GM18909 (cell line): ENCODE results near the gene CDC42EP1.
"Not testable (repeated sequence)": the region's sequence is repeated elsewhere in the genome, so short reads cannot be mapped to it uniquely, and the experiment has no call there.

ENCODE experiments used
- ATAC-seq: cut with Tn5 transposase; IDR thresholded peaks from one replicate; pipeline ENCODE4 v1.9.1; 2021; ENCODE audit warnings: mild to moderate bottlenecking; ENCODE audit not compliant: unreplicated experiment, poor library complexity

The CDC42EP1 gene, protein sequence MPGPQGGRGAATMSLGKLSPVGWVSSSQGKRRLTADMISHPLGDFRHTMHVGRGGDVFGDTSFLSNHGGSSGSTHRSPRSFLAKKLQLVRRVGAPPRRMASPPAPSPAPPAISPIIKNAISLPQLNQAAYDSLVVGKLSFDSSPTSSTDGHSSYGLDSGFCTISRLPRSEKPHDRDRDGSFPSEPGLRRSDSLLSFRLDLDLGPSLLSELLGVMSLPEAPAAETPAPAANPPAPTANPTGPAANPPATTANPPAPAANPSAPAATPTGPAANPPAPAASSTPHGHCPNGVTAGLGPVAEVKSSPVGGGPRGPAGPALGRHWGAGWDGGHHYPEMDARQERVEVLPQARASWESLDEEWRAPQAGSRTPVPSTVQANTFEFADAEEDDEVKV

DNA sequence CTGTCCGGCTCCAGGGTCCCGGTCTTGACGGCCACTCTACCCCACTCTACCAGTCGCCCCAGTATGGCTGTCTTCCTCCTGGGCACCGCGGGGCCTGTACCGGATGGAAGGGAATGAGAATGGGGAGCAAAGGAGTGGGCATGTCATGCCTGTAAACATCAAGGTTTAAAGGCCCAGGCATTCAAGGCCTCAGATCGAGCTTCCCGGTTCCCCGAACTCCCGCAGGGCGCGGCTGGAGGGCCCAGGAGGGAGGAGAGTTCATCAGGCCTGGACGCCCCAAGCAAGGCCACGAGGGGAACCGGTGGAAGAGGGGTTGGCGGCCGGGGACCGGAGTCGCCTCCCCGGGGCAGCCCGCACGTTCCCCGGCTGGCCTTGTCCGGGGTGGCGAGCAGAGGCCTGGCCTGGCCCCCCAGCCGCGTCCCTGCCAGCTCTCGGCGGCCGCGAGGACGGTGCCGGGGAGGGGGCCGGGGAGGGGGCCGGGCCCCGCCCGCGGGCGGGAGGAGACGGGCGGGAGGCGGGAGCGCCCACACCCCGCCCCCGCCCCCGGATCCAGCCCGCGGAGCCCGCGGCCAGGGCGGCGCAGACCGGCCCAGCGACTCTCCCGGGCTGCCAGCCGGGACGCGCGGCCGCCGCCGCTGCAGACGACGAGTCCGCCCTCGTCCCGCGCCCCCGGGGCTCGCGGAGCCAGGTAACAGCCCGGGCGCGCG, at the start of gene CDC42EP1:
TSS of gene CDC42EP1 (plus strand) at position 580 of the 707 bp plus-strand sequence. CDS start 5,870 bp downstream, outside the sequence.
- no peak for ATAC-seq

DNA sequence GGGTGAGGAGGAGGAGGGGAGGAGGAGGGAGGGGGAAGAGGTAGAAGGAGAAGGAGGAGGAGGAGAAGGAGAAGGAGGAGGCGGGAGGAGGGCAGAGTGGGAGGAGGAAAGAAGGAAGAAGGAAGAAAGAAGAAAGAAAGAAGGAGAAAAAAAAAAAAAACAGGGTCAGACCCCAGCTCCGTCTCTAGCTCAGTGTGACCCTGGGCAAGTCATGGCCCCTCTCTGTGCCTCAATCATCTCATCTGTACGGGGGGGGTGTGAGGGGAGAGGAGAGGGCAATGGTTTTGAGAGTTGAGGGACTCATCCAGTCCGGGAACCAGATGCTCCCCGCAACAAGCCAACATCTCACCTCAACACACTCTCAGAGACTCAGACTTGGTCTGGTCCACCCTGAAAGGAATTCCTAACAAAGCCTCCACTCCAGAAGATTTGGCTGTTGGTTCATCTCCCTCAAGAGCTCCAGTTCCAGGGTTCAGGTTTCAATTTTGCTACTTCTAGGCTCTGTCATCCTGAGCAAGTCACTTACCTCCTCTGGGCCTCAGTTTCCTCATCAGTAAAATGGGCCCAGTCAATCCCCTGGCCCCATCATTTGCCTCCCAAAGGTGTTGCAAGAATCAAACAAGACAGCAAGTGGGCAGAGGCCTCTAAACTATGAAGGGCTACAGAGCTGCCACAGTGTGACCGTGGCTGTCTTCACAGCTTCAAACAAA, 48.7 kb upstream of the CDC42EP1 start:
- no peak for ATAC-seq

DNA sequence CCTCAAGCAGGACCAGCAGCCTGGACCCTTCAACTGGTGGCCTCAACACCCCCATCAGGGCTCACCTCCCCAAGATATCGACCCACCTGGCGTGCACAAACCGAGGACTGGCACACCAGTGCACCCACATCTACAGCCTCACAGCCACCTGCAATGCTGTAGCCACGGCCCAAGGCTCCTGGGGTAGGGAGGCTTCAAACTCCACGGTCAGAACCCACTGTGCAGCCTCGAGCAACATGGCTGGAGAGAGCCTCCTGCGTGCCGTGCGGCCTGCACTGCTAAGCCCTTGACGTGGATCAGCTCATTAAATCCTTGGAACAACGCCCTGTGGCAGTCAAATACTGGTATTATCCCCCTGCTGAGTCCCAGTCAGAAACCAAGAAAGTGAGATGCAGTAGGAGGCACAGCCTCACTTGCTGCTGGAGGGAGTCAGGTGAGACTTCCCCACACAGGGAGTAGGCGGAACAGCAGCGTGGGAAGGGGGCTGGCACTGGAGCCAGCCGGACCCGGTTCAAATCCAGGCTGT, 45.7 kb upstream of the CDC42EP1 start:
- no peak for ATAC-seq

DNA sequence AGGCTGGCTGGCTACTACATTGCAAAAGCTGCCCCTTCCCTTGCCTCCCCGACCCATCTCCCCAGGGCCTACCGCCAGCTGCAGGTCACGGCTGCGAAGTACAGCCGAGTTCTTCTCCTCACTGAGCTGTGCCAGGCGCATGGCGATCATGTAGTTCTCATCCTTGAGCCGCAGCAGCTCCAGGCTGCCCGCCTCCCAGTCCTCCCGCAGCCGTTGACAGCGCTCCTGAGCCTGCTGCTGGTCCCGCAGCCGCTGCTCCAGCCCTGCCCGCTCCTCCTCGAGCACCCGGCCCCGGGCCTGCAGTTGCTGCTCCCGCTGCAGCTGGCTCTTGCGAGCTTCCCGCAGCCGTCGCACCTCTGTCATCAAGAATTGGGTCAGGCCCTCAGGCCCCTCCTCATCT, 44.4 kb upstream of the CDC42EP1 start:
- ATAC-seq, result no peak

DNA sequence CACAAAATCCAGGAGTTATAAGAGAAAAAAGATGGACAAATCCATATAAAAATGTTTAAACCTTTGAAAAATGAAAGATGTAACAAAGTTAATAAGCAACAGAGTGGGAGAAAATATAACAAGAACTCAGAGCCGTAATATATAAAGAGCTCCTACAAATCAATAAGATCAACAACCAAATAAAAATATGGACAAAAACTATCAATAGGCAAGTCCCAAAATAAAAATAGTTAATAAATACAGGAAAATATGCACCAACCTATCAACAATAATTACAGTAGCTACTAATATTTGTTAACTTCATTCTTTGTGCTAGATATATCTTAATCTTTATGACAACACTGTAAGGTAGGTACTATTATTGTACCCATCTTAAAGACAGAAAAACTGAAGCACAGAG, 43.8 kb upstream of the CDC42EP1 start:
- no peak for ATAC-seq

DNA sequence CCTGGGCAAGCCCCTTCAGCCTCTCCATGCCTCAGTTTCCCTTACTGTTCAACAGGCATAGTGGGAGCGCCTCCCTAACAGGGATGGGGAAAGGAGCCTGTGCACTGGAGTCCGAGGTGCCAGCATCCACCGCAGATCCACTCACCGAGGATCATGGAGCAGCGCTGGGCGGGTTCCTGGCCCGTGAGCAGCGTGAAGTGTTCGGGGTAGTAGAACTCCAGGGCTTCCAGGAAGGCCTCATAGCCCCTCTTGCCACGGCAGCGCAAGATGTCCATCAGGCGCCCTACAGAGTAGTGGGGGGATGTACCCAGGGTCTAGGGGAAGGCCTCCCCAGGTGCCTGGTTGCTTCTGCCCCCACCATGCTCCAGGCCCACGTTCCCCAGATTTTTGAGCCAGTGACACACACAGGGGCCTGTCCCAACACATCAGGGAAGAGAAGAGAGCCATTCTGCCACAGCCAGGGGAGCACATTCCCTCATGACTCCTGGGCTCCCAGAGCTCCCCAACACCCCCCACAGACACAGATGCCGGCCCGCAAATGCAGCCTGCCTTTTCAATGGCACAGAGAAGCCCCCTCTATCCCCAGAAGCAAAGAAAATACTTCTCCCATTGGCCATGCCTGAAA, 42.3 kb upstream of the CDC42EP1 start:
- no peak for ATAC-seq

DNA sequence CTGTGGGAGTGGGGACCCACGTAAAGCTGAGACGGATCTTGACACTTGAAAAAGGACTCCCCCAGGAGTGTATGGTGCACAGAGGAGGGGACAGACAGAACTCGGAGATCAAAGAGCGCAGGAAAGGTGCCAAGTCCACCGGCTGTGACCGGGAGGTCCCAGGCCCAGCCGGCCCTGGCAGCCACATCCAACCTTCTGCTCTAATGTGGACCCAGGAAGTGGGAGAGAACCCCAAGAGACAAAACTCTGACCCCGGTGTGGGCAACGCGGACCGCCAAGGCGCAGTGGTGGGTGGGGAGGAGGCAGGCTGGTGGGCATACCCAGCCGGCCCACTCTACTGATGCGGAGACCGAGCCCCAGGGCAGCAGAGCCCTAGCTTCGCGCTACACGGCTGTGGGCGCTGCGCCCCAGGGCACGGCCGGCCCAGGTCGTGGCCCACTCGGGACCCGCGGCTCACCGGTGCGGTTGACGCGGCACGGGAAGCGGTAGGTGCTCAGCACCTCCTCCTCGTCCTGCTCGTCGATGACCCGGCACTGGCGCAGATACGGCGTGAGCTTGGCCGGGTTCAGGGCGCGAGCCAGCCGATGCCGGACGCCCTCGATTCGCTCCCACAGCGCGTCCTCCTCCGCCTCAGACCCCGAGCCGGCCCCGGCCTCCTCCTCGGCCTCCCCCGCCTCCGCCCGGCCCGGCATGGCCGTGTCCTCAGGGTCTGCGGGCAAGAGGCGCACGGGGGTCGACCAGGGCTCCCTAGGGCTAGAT, 41.6 kb upstream of the CDC42EP1 start:
- no peak for ATAC-seq

DNA sequence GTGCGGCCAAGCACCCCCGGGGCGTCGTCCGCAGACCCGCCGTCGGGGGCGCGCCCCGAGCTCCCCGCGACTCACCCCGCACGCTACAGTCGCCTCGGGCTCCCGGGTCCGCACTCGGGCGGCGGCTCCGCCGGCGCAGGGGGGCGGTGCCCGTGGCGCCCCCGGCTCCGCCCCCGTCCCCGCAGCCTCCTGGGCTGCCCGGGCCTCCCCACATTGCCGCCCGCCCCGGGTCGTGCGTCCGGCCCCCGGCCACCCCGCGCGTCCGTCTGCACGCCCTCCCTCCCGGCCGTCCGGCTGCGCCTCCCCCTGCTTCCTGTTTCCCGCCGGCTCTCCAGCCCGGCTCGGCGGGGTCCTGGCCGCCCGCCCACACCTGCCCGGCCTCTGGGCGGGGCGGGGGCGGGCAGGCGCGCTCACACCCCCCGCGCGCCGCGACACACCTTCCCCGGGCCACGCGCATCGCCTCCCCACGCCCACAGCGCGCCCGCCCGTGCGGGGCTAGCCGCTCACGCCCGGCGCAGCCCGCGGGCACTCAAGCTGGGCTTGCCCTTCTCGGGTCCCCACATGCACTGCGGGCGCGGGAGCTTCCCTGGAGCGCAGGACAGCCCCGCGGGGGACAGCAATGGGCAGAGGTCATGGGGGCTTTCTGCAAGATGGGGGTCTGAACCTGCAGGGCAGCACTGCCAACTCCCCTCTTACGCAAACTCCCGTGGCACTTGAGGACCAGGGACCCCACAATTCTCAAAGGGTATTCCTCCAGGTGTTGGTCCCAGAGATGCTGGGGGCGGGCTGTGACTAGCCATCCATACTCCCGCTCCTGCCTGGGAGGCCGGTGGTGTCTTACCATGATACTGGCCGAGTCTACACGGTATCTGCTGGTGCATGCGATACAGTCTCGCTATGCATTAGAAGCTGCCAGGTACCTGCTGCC, 40.7 kb upstream of the CDC42EP1 start, which contains the start of gene CARD10:
TSS of gene CARD10 (minus strand) at position 148 of the 928 bp plus-strand sequence. CDS start 215 bp downstream, outside the sequence.
- no peak for ATAC-seq

DNA sequence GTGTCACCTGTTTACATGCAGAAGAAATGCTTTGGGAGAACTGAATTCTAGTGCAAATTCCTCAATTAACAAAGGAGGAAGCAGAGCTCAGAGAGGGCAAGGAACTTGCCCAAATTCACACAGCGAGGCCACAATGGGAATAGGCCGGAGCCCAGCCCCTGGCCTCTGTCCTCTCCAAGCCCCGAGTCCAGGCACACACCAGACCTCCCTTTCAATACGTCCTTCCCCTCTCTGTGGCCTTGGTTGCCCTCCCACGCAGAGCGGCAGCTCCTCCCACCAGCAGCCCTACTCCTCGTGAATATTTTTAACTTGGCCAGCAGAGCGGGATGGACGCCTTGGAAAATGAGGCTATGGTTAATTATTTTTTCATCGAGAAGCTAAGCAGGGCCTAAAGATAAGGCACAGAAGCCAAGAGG, 39.5 kb upstream of the CDC42EP1 start:
- ATAC-seq, result no peak

DNA sequence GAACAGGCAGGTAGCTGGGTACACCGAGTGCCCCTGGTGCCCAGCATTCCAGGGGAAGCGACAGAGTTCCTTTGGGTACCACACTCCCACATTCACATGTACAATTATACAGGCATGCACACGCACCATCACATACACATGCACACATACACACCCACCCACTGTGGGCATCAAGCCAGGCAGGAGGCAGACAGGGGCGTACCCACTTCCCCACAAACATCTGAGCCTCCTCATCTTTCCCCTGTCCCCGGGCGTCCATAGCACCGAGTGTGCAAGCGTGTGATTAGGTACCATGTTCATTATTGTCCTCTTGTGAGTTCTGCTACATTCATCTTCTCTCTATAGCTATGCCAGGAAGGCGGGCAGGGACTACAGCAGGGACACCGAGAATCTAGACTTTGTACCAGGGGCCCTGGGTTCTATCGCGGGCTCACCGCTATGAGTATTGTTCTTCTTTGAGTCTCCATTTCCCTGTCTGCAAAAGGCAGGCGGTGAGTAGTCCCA, 39.0 kb upstream of the CDC42EP1 start:
- no peak for ATAC-seq

DNA sequence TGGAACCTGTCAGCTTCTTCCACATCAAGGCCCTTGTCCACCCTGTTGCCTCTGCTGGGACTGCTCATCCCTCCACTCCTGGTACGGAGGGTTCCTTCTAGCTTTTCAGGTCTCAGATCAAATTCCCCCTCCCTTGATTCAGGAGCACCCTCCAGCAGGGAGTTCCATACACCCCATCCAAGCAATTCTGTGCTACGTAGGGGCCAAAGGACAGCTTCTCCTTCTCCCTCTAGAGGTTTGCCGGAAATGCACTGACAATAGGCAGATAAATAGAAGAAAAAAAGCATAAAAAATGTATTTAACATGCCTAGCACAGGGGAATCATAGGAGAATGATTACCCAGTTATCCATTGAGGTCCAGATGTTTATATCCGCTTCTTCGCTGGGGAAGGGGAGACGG, 37.8 kb upstream of the CDC42EP1 start:
- no peak for ATAC-seq

DNA sequence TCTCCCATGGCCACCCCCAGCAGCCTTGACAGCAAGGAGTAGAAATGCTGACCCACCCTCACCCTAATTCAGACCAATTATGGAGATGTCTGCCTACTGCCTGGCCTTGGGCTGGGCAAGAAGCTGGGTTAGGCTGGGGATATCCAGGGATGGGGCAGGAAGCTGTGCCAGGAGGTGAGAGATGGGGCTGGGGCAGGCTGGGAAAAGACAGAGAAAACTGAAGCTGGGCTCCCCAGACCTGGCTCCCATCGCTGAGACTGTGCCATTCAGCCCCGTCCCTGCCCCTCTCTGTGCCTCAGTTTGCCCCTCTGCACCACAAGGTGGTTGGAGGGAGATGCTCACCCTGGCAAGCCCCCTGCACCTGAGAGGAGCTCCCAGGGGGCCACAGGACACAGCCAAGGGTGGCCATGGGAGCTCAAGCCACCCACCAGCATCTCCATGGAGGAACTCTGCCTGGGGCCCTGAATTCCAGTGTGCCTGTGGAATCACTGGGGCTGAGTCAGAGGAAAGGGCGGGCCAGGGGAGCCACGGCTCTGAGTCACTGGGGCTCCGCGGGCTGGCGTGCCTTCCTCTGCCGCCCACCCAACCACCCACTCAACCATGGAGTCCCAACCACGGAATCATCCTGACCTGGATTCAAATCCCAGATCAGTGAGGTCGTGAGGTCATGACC, 35.1 kb upstream of the CDC42EP1 start:
- no peak for ATAC-seq

DNA sequence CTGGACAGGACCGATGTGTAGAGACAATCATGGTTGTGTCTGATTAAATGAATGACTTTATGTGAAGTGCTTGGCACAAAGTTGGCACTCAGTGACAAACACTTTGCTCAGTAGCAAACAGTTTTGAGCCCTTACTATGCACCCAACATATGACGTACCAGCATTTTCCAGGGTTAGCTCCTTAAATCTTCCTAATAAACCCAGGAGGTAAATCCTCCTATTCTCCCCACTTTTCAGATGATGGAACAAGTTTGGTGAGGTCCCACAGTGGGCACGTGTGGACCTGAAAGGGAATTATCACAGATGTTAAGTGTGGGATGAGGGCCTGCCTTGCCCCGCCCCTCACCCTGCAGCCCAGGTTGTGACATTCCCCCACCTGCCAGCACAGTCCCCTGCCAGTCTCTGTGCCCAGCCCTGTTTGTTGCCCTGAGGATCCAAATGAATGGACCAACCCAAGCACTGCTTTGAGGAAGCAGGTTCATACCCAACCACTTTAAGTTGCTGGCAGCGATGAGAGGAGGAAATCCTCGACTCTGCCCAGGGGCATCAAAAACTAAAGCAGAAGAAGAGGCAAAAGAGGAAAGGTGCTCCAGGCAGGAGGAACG, 34.4 kb upstream of the CDC42EP1 start:
- no peak for ATAC-seq

DNA sequence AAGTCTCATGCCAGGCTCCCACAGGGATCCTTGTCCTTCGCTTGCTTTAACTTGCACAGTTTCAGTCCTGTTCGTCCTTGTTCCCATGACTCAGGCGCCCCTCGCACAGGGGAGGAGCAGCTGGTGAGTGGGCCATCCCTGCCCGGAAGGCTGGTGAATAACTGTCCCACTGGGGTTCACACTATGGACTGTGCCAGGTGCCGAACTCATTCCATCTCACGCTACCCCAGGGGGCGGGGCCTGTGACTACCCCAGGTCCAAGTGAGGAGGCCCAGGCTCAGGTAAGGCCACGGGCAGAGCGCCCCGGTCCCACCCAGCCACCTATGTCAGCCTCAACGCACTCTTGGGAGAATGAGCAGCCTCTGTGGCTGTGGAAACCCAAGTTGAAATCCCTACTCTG, 33.9 kb upstream of the CDC42EP1 start:
- no peak for ATAC-seq

DNA sequence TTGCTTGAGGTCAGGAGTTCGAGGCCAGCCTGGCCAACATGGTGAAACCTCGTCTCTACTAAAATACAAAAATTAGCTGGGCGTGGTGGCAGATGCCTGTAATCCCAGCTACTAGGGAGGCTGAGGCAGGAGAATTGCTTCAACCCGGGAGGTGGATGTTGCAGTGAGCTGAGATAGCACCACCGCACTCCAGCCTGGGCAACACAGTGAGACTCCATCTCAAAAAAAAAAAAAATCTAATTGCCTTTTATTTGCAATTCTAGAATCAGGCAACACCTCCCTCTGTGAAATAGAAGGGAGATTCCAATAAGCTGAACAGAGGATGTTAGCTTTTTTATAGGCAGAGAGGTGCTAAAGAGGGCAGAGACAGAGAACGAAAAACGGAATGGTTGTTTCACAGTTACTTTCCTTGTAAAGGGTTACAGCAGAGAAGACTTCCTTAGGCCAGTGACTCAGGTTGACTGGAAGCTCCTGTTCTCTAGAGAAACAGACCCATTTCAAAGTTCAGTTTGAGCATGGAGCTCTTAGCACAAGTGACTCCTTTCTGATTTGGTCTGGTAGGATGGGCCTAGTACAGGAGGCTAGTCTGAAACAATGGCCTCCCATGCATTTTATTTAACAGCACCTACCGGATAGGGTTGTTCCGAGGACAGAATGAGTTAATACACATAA, 33.1 kb upstream of the CDC42EP1 start:
- not testable (repeated sequence) for ATAC-seq

DNA sequence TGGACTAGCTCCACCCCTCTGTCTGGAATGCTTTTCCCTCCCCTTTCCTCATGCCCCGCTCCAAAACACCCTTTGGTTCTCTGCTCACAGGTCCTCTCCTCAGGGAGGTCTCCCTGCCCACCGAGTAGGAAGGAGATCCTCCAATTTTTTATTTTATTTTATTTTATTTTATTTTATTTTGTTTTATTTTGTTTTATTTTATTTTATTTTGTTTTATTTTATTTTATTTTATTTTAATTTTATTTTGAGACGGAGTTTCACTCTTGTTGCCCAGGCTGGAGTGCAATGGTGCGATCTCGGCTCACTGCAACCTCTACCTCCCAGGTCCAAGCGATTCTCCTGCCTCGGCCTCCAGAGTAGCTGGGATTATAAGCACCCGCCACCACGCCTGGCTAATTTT, 32.3 kb upstream of the CDC42EP1 start:
- ATAC-seq, result not testable (repeated sequence)
